ENCODE data around the gene FHIT.

GRCh38 chr3:59734061-59734460 is 1517.2 kb downstream of the FHIT start:
- TF ChIP-seq, protein P1, sequence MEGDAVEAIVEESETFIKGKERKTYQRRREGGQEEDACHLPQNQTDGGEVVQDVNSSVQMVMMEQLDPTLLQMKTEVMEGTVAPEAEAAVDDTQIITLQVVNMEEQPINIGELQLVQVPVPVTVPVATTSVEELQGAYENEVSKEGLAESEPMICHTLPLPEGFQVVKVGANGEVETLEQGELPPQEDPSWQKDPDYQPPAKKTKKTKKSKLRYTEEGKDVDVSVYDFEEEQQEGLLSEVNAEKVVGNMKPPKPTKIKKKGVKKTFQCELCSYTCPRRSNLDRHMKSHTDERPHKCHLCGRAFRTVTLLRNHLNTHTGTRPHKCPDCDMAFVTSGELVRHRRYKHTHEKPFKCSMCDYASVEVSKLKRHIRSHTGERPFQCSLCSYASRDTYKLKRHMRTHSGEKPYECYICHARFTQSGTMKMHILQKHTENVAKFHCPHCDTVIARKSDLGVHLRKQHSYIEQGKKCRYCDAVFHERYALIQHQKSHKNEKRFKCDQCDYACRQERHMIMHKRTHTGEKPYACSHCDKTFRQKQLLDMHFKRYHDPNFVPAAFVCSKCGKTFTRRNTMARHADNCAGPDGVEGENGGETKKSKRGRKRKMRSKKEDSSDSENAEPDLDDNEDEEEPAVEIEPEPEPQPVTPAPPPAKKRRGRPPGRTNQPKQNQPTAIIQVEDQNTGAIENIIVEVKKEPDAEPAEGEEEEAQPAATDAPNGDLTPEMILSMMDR (IDR thresholded peaks at IDR 0.05) = no peak
- TF ChIP-seq EP300 (IDR thresholded peaks at IDR 0.05) (no peak), POLR2A (IDR thresholded peaks at IDR 0.05) (no peak)
